ENCODE measurements around the gene TBX3.

The TBX3 gene

DNA sequence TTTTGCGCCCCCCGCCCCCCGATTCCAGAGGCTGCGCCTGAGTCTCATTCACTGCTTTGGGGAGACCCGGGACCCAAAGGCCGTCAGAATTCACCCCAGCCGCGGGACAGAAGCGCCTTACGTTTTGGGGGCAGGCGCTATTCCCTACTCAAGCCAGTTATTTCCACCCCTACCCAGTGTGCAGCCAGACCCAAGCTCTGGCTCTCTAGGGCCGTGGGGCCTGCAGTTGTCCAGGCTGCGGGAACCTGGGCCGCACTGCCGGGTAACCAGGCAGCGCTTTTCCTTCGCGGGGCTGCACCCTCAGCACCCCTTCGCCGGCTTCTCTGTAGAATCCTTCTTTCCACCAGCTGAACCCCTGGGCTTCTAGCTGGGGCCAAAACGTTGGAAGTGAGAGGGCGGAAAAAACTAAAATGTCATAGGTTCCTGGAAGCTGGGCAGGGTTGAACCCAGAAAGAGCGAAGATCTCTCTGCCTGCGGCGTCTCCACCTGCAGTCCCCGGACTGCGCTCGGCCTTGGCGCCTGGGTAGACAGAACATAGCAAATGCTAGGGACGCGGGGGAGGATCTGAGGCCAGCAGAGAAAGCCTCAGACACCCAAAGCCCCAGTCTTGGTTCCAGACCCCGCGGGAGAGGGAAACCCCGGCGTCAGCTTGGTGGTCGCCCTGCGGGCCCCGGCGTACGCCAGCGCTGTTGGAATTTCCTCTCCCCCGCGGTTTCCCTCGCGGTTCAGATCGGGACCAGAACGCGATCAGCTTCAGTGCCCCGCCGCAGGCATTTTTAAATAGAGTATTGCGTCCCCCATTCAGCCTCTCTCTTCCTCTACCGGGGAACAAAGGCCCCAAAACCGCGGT is 18.3 kb downstream of the TBX3 start:
- peak overlapping the region; percentile 97 for H4K12ac ChIP-seq (ENCODE audit: low read depth, low read length)
- peak overlapping the region; percentile 97 for H2AK5ac ChIP-seq (ENCODE audit: low read length)
- H3K14ac ChIP-seq (ENCODE audit: low read length) = peak overlapping the region; percentile 97
- WGBS (ENCODE audit: extremely low coverage, insufficient coverage, insufficient read length) = no CpG with 5 or more reads among the region's 54 CpGs
- H3K4me2 ChIP-seq (ENCODE audit: low read length) = peak overlapping the region; percentile 63
- H3K4me1 ChIP-seq (ENCODE audit: control insufficient read depth in 1 of 2, insufficient read depth in 2 of 2, low read length in 2 of 2) = peaks cover 20 to 38% of the 10 kb centered on the region in 2 experiments
- H3K18ac ChIP-seq (ENCODE audit: low read length) = peak overlapping the region; percentile 98
- peak overlapping the region; percentile 96 for H3K27ac ChIP-seq (ENCODE audit: low read depth, low read length)
- peak overlapping the region; percentile 95 for H3K4ac ChIP-seq (ENCODE audit: low read depth, low read length)
- H3K79me1 ChIP-seq (ENCODE audit: low read length) = peaks cover 58% of the 10 kb centered on the region
- H2BK5ac ChIP-seq (ENCODE audit: low read depth, low read length, poor library complexity) = peak overlapping the region; percentile 99
- H2AFZ ChIP-seq (ENCODE audit: insufficient read depth, low read length, poor library complexity) = peak overlapping the region; percentile 69
- DNase-seq = no peak
- peaks cover 16% of the 10 kb centered on the region for H3K79me2 ChIP-seq (ENCODE audit: control insufficient read depth, insufficient read depth, low read length, poor library complexity)
- no peaks in the 10 kb centered on the region for H3K36me3 ChIP-seq (ENCODE audit: control insufficient read depth in 1 of 2, insufficient read depth in 2 of 2, low read length in 2 of 2)
- no peak overlapping the region for H3K23ac ChIP-seq (ENCODE audit: low read length)
- H3K27me3 ChIP-seq (ENCODE audit: insufficient read depth, low read length) = no peaks in the 10 kb centered on the region
- H4K91ac ChIP-seq (ENCODE audit: low read depth, low read length) = peak overlapping the region; percentile 99
- no peaks in the 10 kb centered on the region for H3K9me3 ChIP-seq (ENCODE audit: insufficient read depth, low read depth, low read length)
- peak overlapping the region; percentile 97 for H4K8ac ChIP-seq (ENCODE audit: low read depth, low read length)
- H2BK12ac ChIP-seq (ENCODE audit: low read length) = peak overlapping the region; percentile 80
- peak overlapping the region; percentile 59 for H3K9ac ChIP-seq (ENCODE audit: low read length)
- H2BK120ac ChIP-seq (ENCODE audit: insufficient read depth, low read length, poor library complexity) = peak overlapping the region; percentile 99
- peak overlapping the region; percentile 5 for H3K4me3 ChIP-seq (ENCODE audit: low read depth, low read length)

- Histone ChIP-seq H2BK12ac (ENCODE audit: low read length) (peak overlapping the region; percentile 52), H3K23ac (ENCODE audit: low read length) (no peak overlapping the region), H3K14ac (ENCODE audit: low read length) (peak overlapping the region; percentile 23), H4K91ac (ENCODE audit: low read depth, low read length) (peak overlapping the region; percentile 94), H3K4ac (ENCODE audit: low read depth, low read length) (peak overlapping the region; percentile 88), H3K18ac (ENCODE audit: low read length) (peak overlapping the region; percentile 57), H2AK5ac (ENCODE audit: low read length) (no peak overlapping the region), H3K4me3 (ENCODE audit: low read depth, low read length) (peak overlapping the region; percentile 54), H3K9ac (ENCODE audit: low read length) (peak overlapping the region; percentile 50), H4K12ac (ENCODE audit: low read depth, low read length) (peak overlapping the region; percentile 61), H3K27me3 (ENCODE audit: insufficient read depth, low read length) (no peaks in the 10 kb centered on the region), H2BK120ac (ENCODE audit: insufficient read depth, low read length, poor library complexity) (peak overlapping the region; percentile 86), H3K27ac (ENCODE audit: low read depth, low read length) (peak overlapping the region; percentile 79), H3K79me2 (ENCODE audit: control insufficient read depth, insufficient read depth, low read length, poor library complexity) (peaks cover 16% of the 10 kb centered on the region), H3K4me1 (ENCODE audit: control insufficient read depth in 1 of 2, insufficient read depth in 2 of 2, low read length in 2 of 2) (peaks cover 20 to 38% of the 10 kb centered on the region in 2 experiments), H2BK5ac (ENCODE audit: low read depth, low read length, poor library complexity) (peak overlapping the region; percentile 91), H2AFZ (ENCODE audit: insufficient read depth, low read length, poor library complexity) (peak overlapping the region; percentile 47), H3K36me3 (ENCODE audit: control insufficient read depth in 1 of 2, insufficient read depth in 2 of 2, low read length in 2 of 2) (no peaks in the 10 kb centered on the region), H3K9me3 (ENCODE audit: insufficient read depth, low read depth, low read length) (no peaks in the 10 kb centered on the region), H3K79me1 (ENCODE audit: low read length) (peaks cover 56% of the 10 kb centered on the region), H4K8ac (ENCODE audit: low read depth, low read length) (peak overlapping the region; percentile 49), H3K4me2 (ENCODE audit: low read length) (peak overlapping the region; percentile 86)
- no peak for DNase-seq
- no CpG with 5 or more reads among the region's 47 CpGs for WGBS (ENCODE audit: extremely low coverage, insufficient coverage, insufficient read length)
Measured at GRCh38 chr12:114664651-114665320, 19.2 kb downstream of the TBX3 start.

DNA sequence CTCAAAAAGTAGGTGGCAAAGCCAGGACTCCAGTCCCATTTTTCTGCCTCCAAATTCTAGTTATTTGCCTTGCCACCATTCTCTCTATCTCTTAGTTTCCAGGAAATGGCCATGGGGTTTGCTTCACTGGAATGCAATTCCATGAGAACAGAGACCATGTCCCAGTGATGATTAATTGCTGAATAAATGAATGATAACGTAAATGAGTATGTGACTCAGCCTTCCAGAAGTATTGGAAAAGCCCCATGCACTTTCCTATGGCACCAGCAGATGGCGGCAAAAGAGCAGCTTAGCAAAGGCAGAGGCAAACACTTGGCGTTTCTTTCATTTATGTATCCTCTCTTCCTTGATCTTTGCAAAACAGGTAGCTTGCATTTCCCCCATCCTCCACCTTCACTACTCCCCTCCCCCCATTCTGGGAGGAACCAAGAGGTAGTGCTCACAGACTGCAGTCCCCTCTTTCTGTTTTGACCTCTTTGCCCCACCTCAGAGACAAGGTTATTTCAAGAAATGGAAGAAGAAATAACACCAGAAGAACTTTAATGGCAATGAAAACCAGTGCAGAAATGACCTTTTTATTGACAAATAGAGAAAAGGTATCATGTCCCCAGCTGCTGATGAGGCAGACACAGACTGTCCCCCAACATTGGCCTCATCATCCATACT is 21.3 kb downstream of the TBX3 start:
- Histone ChIP-seq H3K36me3 (ENCODE audit: control insufficient read depth in 1 of 2, insufficient read depth in 2 of 2, low read length in 2 of 2) (no peaks in the 10 kb centered on the region), H3K4me2 (ENCODE audit: low read length) (no peak overlapping the region), H3K4me3 (ENCODE audit: low read depth, low read length) (no peak overlapping the region), H2AK5ac (ENCODE audit: low read length) (peak overlapping the region; percentile 67), H3K4me1 (ENCODE audit: control insufficient read depth in 1 of 2, insufficient read depth in 2 of 2, low read length in 2 of 2) (peaks cover 17 to 34% of the 10 kb centered on the region in 2 experiments), H3K18ac (ENCODE audit: low read length) (peak overlapping the region; percentile 21), H3K14ac (ENCODE audit: low read length) (peak overlapping the region; percentile 39), H3K27me3 (ENCODE audit: insufficient read depth, low read length) (no peaks in the 10 kb centered on the region), H3K27ac (ENCODE audit: low read depth, low read length) (no peak overlapping the region), H3K23ac (ENCODE audit: low read length) (no peak overlapping the region), H3K4ac (ENCODE audit: low read depth, low read length) (peak overlapping the region; percentile 76), H3K79me1 (ENCODE audit: low read length) (peaks cover 38% of the 10 kb centered on the region), H3K79me2 (ENCODE audit: control insufficient read depth, insufficient read depth, low read length, poor library complexity) (peaks cover 12% of the 10 kb centered on the region), H2BK5ac (ENCODE audit: low read depth, low read length, poor library complexity) (peak overlapping the region; percentile 31), H4K91ac (ENCODE audit: low read depth, low read length) (peak overlapping the region; percentile 77), H3K9me3 (ENCODE audit: insufficient read depth, low read depth, low read length) (no peaks in the 10 kb centered on the region), H2AFZ (ENCODE audit: insufficient read depth, low read length, poor library complexity) (no peak overlapping the region), H2BK120ac (ENCODE audit: insufficient read depth, low read length, poor library complexity) (peak overlapping the region; percentile 80), H2BK12ac (ENCODE audit: low read length) (peak overlapping the region; percentile 98), H4K12ac (ENCODE audit: low read depth, low read length) (no peak overlapping the region), H4K8ac (ENCODE audit: low read depth, low read length) (peak overlapping the region; percentile 17), H3K9ac (ENCODE audit: low read length) (no peak overlapping the region)
- DNase-seq = peak; percentile 48 to 90
- WGBS (ENCODE audit: extremely low coverage, insufficient coverage, insufficient read length) = no CpG with 5 or more reads among the region's 3 CpGs

DNA sequence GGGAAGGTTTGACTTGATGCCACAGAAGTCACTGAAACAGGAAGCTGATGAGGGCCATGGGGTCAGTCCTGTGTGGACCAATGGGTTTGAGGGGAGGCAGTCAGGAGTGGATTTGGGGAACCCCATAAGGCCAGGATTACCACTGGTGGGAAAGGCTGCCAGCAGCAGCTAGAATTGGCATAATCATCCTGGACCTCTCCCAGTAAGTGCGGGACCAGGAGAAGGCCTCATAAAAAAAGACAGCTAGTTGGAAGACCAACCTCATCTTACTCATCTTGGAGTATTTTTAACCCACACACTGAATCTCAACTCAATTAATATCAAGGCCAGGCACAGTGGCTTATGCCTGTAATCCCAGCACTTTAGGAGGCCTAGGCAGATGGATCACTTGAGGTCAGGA is 22.7 kb downstream of the TBX3 start:
- Histone ChIP-seq H3K79me1 (ENCODE audit: low read length) (peaks cover 26% of the 10 kb centered on the region), H3K9me3 (ENCODE audit: insufficient read depth, low read depth, low read length) (no peaks in the 10 kb centered on the region), H3K79me2 (ENCODE audit: control insufficient read depth, insufficient read depth, low read length, poor library complexity) (peaks cover 6% of the 10 kb centered on the region), H2AK5ac (ENCODE audit: low read length) (no peak overlapping the region), H3K4ac (ENCODE audit: low read depth, low read length) (no peak overlapping the region), H3K9ac (ENCODE audit: low read length) (no peak overlapping the region), H3K14ac (ENCODE audit: low read length) (no peak overlapping the region), H4K91ac (ENCODE audit: low read depth, low read length) (peak overlapping the region; percentile 66), H4K12ac (ENCODE audit: low read depth, low read length) (no peak overlapping the region), H2BK120ac (ENCODE audit: insufficient read depth, low read length, poor library complexity) (no peak overlapping the region), H3K4me3 (ENCODE audit: low read depth, low read length) (no peak overlapping the region), H3K4me2 (ENCODE audit: low read length) (no peak overlapping the region), H3K18ac (ENCODE audit: low read length) (no peak overlapping the region), H3K4me1 (ENCODE audit: control insufficient read depth in 1 of 2, insufficient read depth in 2 of 2, low read length in 2 of 2) (peaks cover 12 to 33% of the 10 kb centered on the region in 2 experiments), H2AFZ (ENCODE audit: insufficient read depth, low read length, poor library complexity) (no peak overlapping the region), H3K27ac (ENCODE audit: low read depth, low read length) (no peak overlapping the region), H3K23ac (ENCODE audit: low read length) (no peak overlapping the region), H4K8ac (ENCODE audit: low read depth, low read length) (peak overlapping the region; percentile 53), H2BK12ac (ENCODE audit: low read length) (peak overlapping the region; percentile 61), H3K36me3 (ENCODE audit: control insufficient read depth in 1 of 2, insufficient read depth in 2 of 2, low read length in 2 of 2) (no peaks in the 10 kb centered on the region), H3K27me3 (ENCODE audit: insufficient read depth, low read length) (no peaks in the 10 kb centered on the region), H2BK5ac (ENCODE audit: low read depth, low read length, poor library complexity) (no peak overlapping the region)
- DNase-seq = no peak
- WGBS (ENCODE audit: extremely low coverage, insufficient coverage, insufficient read length) = no CpG with 5 or more reads among the region's 1 CpG
